GM20431 (cell line): ENCODE measurements around the gene NPC1.

Experiments
- in situ Hi-C: fragments of 300-500 bp; cut with MseI, MboI; formaldehyde crosslinking; loops from one replicate; pipeline ENCODE4 v1.15.0; 2020; ENCODE audit warnings: low sequenced_read_pairs; ENCODE audit not compliant: unreplicated experiment

NPC1 gene

DNA sequence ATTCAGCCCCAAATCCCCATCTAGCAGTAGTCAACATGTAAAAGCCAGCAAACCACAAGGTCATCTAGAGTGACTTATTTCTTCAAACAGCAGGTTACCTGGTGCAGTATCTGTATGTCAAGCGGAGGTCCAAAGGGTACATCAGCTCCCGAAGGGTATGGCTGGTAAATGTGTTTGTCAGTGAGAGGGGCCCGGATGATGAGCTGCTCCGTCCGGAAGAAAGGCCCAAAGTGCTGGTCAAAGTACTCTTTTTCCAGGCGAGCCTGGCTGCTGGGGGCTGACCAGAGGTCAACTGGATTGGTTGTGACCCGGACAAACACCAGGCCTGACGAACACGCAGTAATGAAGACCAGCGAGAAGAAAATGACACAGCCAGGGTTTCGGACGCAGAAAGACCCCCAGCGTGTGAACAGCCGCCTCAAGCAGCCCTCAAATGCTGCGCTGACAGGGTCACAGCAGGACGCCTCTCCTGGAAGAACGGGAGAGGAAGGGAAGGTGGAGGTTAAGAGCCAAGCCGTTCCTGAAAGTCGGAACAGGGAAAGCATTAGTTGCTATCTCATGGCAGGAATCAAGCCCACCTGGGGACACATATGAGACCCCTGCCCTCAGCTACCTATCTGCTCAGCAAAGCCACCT, 30.0 kb downstream of the NPC1 start:
- in situ Hi-C loops: no loop called here

- in situ Hi-C loops: no loop called here
These were observed 32.4 kb downstream of the NPC1 start for GRCh38 chr18:23553887-23554286.

- in situ Hi-C loops: no loop called here
These were observed 33.8 kb downstream of the NPC1 start for GRCh38 chr18:23552505-23552904.

GRCh38 chr18:23551978-23552377, 34.3 kb downstream of the NPC1 start:
- in situ Hi-C loops: no loop called here

DNA sequence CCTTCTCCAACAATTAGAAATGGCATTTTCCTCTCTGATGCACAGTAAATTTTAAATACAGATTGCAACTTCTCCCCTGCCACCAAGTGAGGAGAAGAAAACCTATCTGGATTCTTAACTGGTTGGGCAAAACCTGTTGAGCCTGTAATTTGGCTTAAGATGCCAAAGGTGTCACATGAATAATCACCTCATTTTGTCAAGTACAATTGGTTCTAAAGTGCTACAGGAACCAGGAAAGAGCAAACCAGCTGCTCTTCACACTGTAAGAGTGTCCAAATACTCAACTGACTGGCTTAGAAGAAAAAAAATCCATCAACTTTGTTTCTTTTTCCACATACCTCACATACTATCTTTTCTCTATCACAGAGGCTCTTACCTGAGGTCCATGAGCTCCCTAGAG, 35.4 kb downstream of the NPC1 start:
- in situ Hi-C loops: no loop called here

- in situ Hi-C loops: no loop called here
These were observed 37.6 kb downstream of the NPC1 start for GRCh38 chr18:23548719-23549118.

DNA sequence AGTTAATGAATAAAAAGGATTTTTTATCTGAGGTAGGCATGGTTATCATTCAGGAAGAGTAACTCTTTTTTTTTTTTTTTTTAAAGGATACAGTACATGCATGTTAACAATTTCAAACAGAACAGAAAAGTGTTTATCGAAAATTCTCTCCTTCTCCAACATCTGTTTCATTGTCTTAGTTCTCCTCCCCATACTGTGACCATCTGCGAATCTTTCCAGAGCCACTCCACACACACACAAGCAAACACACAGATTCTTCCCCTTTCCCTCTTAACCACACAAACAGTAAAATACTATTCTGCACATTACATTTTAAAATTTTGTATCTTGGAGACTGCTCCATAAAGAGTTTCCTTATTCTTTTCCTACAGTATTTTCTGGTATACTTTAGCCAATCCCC, 38.0 kb downstream of the NPC1 start:
- in situ Hi-C loops: no loop called here

- in situ Hi-C loops: no loop called here
These were observed 38.5 kb downstream of the NPC1 start for GRCh38 chr18:23547846-23548245.

GRCh38 chr18:23547306-23547705, 39.0 kb downstream of the NPC1 start:
- in situ Hi-C loops: no loop called here

GRCh38 chr18:23545247-23545789, 41.0 kb downstream of the NPC1 start:
- in situ Hi-C loops: no loop called here

DNA sequence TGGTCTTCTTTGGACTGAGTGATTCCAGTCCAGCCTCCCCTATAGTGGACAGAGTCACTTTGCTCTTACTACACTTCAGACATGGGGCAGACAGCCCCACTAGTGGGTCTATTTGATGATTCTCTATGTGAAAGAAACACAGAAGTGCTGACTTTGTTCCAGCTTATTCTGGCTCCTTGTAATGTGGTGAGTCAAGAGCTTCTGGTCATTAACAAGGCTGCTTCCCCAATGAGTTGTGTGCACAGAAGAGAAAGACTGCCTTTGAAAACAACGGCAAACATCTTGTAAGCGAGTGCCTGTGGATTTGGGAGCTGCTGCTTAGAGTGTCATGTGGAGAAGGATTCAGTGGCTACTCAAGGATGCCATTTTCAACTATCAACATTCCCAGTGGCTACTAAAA, 43.8 kb downstream of the NPC1 start:
- in situ Hi-C loops: no loop called here

DNA sequence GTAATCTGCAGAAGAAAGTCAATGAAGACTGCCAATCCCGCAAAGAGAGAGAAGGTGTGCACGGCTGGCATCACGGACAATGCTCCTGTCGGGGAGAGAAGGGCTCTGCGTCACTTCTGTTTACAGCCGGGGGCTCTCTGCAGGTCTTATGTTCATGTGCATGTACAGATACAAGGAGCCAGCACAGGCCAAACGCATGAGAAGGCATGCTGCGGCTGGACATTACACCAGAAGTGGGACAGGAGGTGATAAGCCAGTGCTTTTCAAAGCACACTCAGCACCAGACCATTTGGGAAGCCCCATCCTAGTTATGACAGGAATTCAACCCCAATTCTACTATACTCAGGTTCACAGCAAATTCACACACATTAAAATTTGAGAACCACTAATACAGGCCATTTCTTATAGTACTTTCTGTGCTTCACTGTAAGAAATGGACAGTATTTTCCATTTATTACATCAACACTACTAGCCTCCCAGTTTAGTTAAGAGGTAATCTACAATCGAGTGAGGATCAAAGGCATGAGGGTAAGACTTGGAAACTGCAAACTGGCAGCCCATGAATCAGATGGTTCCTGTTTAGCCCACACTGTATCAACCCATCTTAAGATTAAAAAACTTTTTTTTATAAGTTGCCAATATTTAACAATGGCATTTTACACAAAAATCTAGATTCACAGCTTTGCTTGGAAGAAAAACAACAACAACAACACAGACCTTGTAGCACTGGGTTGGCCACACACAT, 44.8 kb downstream of the NPC1 start:
- in situ Hi-C loops: no loop called here

DNA sequence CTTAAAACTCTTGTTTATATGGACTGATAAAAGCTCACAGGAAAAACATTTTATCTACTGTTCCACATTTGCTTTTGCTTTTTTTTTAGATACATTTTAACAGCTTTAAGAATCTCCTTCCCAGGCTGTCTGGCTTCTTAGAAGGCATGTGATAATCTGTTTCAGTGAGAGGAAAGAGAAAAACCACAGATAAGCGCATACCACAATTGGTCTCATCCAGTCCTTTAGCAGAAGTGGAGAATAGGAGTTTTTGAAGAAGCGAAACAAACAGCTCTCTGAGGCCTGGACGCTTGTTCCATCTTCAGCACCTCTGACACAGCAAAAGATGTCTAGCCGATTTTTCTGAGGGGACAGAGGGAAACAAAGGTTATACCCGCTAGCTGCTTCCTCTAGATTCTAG, 45.4 kb downstream of the NPC1 start:
- in situ Hi-C loops: no loop called here

GRCh38 chr18:23539911-23540525, 46.3 kb downstream of the NPC1 start:
- in situ Hi-C loops: no loop called here

- in situ Hi-C loops: no loop called here
These were observed 47.0 kb downstream of the NPC1 start for GRCh38 chr18:23539296-23539695.

DNA sequence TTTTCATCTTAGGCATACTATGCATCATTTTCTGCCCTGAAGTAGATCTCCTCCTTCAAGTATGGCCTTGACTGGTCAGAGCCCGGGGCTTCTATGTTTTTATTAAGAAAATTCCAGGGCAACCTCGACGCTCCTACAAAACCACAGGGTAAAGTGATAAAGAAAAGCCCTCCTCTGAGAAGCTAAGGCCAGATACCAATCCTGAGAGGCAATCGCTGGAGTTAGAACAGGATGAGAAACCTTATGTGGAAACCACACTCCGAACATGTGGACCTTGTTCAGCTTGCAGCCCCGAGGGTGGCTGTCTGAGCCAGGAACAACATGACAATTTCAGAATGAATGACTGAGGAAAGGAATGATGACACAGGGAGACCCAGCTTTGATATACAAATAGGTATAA, 47.4 kb downstream of the NPC1 start:
- in situ Hi-C loops: no loop called here

- in situ Hi-C loops: no loop called here
These were observed 48.3 kb downstream of the NPC1 start for GRCh38 chr18:23538001-23538400.

- in situ Hi-C loops: no loop called here
These were observed 49.0 kb downstream of the NPC1 start for GRCh38 chr18:23537274-23537673.

GRCh38 chr18:23536204-23536603, 50.1 kb downstream of the NPC1 start:
- in situ Hi-C loops: no loop called here

- in situ Hi-C loops: no loop called here
These were observed 52.0 kb downstream of the NPC1 start for GRCh38 chr18:23534276-23534675.

DNA sequence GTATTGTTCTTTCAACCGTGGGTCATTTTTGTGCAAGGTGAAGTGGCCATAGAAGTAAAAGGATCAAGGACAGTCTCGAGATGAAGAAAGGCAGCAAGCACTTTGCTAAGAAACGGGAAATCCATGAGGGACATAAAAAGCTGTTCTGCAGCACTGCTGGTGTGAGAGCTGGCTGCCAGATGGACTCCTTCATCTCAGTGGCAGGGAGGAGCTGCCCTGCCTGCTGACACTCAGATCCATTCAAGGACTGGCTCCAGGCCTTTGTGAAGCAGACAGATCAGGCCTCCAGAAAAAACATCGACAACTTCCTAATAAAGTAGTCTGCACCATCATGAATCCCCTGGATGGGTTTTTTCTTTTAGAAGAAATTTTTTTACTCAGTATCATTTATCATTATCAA, 53.5 kb downstream of the NPC1 start:
- in situ Hi-C loops: no loop called here
